GM10248 (cell line): ENCODE data around the gene KLHL29.

Experiments used
- CTCF ChIA-PET: fragments of 300-600 bp; sonication (Branson Sonifier 250); formaldehyde crosslinking; extraction: SDS; loops from one replicate; lab custom pipeline; 2021; ENCODE audit warnings: antibody characterized with exemption; lab: Yijun Ruan, JAX
- POLR2A ChIA-PET: fragments of 350-650 bp; sonication (Branson Sonifier 250); formaldehyde crosslinking; extraction: SDS; loops from one replicate; lab custom pipeline; 2020; ENCODE audit warnings: antibody characterized with exemption; lab: Yijun Ruan, JAX
- DNase-seq: peaks from one replicate; pipeline ENCODE4 v3.0.0; 2012; ENCODE audit errors: extremely low spot score
- TF ChIP-seq, protein P1 (sequence below): IDR thresholded peaks from 2 replicates; pipeline ENCODE4 v1.5.1; 2012; ENCODE audit warnings: mild to moderate bottlenecking, low read depth; ENCODE audit errors: extremely low read depth, missing control alignments, control extremely low read depth

KLHL29 gene

DNA sequence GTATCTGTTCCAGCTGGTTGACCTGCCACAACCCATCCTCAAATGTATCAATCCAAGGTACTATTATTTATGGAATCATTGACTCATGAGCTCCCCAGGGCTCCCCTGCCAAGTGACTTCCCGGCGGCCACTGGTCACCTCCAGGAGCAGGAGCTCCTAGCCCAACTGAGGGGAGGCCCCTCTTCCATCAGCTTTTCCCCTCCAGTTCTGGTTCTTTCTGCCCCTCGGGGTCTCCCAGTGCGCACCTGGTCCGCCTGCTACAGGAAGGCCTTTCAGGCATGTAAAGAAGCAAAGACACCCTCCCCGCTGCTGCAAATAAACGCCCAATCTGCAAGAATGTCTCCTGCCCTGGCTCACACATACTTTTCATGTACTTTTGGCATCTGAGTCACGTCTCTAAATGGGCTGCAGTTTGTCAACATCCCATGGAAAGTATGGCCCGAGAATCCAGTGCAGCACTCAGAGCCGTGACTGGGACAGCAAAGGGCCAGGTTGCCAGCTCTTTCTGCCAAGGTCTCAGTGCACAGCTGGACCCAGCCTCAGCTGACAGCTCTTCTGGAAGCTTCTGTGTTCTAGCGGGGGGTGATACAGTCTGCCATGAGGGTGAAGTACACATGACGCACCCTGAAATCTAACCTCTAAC is 41.4 kb downstream of the KLHL29 start:
- TF ChIP-seq, protein P1, sequence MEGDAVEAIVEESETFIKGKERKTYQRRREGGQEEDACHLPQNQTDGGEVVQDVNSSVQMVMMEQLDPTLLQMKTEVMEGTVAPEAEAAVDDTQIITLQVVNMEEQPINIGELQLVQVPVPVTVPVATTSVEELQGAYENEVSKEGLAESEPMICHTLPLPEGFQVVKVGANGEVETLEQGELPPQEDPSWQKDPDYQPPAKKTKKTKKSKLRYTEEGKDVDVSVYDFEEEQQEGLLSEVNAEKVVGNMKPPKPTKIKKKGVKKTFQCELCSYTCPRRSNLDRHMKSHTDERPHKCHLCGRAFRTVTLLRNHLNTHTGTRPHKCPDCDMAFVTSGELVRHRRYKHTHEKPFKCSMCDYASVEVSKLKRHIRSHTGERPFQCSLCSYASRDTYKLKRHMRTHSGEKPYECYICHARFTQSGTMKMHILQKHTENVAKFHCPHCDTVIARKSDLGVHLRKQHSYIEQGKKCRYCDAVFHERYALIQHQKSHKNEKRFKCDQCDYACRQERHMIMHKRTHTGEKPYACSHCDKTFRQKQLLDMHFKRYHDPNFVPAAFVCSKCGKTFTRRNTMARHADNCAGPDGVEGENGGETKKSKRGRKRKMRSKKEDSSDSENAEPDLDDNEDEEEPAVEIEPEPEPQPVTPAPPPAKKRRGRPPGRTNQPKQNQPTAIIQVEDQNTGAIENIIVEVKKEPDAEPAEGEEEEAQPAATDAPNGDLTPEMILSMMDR: no peak
- DNase-seq: no peak
- ChIA-PET CTCF (interaction anchor here (1.1 to 1.4 kb wide), 3 partner anchors 9 to 22 kb away, joined by 3 read pairs; no protein-coding TSS in a partner anchor), POLR2A (no interaction called here)

DNA sequence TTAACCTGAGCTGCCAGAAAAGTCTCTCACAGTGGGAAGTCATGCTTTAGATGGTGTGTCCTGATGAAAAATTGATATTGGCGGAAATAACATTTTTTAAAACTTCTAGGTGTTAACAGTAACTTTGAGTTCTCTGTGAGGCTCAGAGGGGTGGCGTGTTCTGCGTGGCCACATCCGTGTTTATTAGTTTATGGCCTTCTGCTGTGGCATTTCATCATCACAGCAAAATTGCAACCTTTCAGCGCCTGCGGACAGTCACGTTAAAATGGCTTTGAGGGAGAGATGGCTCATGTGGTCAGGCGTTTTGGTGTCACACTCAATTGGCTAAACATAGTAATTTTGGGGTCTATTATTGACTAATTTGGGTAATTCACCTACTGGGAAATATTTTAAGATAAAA is 42.4 kb downstream of the KLHL29 start:
- no peak for DNase-seq
- TF ChIP-seq, protein P1: no peak
- CTCF ChIA-PET: interaction anchor here (1.4 kb wide), 1 partner anchor 23 kb away, joined by 3 read pairs; no protein-coding TSS in a partner anchor
- POLR2A ChIA-PET: no interaction called here

DNA sequence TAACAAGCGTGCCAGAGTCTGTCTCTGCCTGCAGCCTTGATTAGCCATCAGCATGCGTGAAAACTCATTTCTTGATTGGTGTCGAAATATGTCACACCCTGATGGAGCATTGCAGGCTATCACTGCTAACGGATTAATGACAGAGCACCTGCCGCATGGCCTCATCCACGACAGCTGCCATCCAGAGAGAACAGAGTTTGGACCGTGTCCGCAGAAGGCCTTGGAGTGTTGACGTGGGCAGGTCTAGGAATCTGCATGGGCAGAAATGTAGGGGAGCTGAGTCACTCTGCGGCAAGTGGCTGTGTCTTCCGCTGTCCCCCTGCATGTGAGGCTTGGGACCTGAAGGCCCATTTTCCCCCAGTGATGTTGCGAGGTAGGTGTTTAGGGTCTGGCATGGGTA is 43.0 kb downstream of the KLHL29 start:
- TF ChIP-seq, protein P1: no peak
- POLR2A ChIA-PET: no interaction called here

DNA sequence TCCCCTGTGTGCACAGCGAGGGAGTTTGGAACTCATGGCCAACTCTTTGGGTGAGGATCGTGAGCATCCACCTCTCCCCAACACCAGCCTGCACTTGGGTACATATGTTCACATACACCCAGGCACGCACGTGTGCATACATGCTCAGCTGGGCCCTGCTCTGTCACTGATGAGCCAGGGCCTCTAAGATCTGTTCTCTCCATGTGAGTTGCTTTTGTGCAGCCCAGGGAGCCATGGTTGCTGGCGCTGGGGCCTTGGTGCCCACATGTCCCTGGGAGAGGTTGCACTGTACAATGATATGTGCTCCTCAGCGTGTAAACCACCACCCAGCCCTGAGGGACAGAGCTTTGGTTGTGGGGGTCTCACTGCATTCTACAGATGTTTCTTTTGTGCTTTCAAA is 44.1 kb downstream of the KLHL29 start:
- no peak for DNase-seq
- CTCF ChIA-PET: no interaction called here
- POLR2A ChIA-PET: no interaction called here
- TF ChIP-seq, protein P1: no peak

More for the DNA sequence above, 43.0 kb downstream of the KLHL29 start:
- CTCF ChIA-PET: interaction anchor here (1.4 kb wide), 1 partner anchor 24 kb away, joined by 3 read pairs; no protein-coding TSS in a partner anchor
- no peak for DNase-seq

DNA sequence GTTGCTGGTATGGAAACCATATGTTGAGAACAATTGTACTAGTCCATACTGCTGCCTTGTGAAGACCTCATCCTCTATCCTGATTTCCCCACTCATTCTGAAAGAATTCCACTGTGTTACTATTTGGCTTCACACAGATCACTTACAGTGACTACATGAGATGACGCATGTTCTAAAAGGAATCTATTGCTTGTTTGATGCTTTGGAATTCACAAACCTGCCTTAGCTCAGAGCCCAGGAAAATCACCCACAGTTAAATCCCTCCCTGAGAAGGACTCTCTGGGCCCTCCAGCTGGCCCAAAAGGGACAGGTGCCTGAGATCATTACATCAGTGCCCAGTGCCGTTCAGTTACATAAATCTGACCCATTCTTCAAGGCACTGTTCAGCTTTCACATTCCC is 45.3 kb downstream of the KLHL29 start:
- POLR2A ChIA-PET: no interaction called here
- TF ChIP-seq, protein P1: no peak
- DNase-seq: no peak
- CTCF ChIA-PET: interaction anchor here (1.4 kb wide), 1 partner anchor 53 kb away, joined by 3 read pairs; no protein-coding TSS in a partner anchor

DNA sequence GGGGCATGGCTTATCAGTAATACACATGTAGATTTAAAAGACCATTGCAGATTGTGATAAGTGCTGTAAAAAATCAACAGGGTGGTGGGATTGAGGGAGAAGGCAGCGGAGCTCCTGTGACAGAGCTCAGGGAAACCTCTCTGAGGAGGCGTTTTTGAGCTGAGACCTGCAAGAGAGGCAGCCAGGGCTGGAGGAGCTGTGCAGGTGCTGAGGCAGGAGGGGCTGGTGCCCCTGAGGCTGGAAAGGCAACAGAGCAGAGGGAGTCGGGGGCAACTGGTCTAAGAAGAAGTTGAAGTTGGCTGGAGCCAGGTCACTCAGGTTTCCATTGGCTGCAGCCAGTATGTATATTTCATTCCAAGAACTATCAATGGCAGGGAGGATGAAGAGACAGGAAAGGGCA is 47.6 kb downstream of the KLHL29 start:
- CTCF ChIA-PET: interaction anchor here (1.0 kb wide), 1 partner anchor 28 kb away, joined by 3 read pairs; no protein-coding TSS in a partner anchor

More for the DNA sequence above, 47.6 kb downstream of the KLHL29 start:
- TF ChIP-seq, protein P1: no peak
- DNase-seq: no peak
- POLR2A ChIA-PET: no interaction called here
